K562 (cell line): ENCODE measurements around the gene MXI1. TPM values are rescaled to one million over a fixed set of nuclear protein-coding genes. Genes with fewer than 3 reads are reported as not detected.

ENCODE experiments used
- ATAC-seq: fragments of 200-7000 bp; cut with Tn5 transposase; 3 replicates; pipeline ENCODE4 v1.9.1; 2020; ENCODE audit warnings: moderate library complexity
- BruUV-seq: library from RNA; stranded (reverse); fragments of 400-500 nt; replicated peaks from 2 replicates; lab custom pipeline; 2021; lab: Mats Ljungman, UMichigan
- CTCF ChIA-PET: fragments of 300-600 bp; formaldehyde crosslinking; extraction: SDS; loops from one replicate; lab custom pipeline; 2021; ENCODE audit warnings: low intra/inter-chr PET ratio; lab: Yijun Ruan, JAX
- POLR2A ChIA-PET: fragments of 300-600, 350-650 bp; sonication (Branson Sonifier 250); formaldehyde crosslinking; extraction: SDS; loops from one replicate; lab custom pipeline; 2021; ENCODE audit warnings: antibody characterized with exemption, inconsistent platforms; lab: Yijun Ruan, JAX
- DNase-seq, 4 experiments: peaks; one replicate each; pipeline versions ENCODE4 v3.0.0 to v3.0.0-alpha.2; 2011 to 2018; ENCODE audit warnings: low spot score in 3 of 4, mixed read lengths in 3 of 4; ENCODE audit errors: extremely low read depth in 1 of 4
- FAIRE-seq: peaks from 2 replicates; lab custom pipeline; 2011; peaks lifted over from hg19 to GRCh38; lab: Jason Lieb, UNC
- H2AFZ ChIP-seq: 2 replicates; pipeline ENCODE4 v1.6.0; 2011; ENCODE audit warnings: low read depth, low read length, control low read depth, inconsistent platforms
- H3K27ac ChIP-seq: fragments of 200-600 bp; 3 replicates; pipeline ENCODE4 v1.8.0; 2011; ENCODE audit warnings: low read depth, mild to moderate bottlenecking, control low read depth, inconsistent platforms, low read length, moderate library complexity, mixed read lengths; ENCODE audit errors: extremely low read depth
- H3K27me3 ChIP-seq, 2 experiments: fragments of 300-600 bp in 1 of 2; 2 replicates in 1 of 2; 3 replicates in 1 of 2; pipeline versions ENCODE4 v1.6.0 to v1.8.0; 2011; ENCODE audit warnings: inconsistent platforms in 2 of 2, low read length in 2 of 2, mild to moderate bottlenecking in 1 of 2, mixed read lengths in 1 of 2, moderate library complexity in 1 of 2; ENCODE audit not compliant: control insufficient read depth in 2 of 2, insufficient read depth in 2 of 2
- H3K36me3 ChIP-seq: fragments of 300-600 bp; 3 replicates; pipeline ENCODE4 v1.8.0; 2011; ENCODE audit warnings: mild to moderate bottlenecking, low read length, inconsistent platforms; ENCODE audit not compliant: control insufficient read depth, insufficient read depth
- H3K4me1 ChIP-seq, 2 experiments: fragments of 200-600 bp in 1 of 2; replicated peaks in 1 of 2; 2 replicates in 1 of 2; 3 replicates in 1 of 2; pipeline versions ENCODE4 v1.5.1 to v1.8.0; 2011; ENCODE audit warnings: inconsistent platforms in 2 of 2, low read length in 2 of 2, mild to moderate bottlenecking in 1 of 2, mixed read lengths in 1 of 2, moderate library complexity in 1 of 2; ENCODE audit not compliant: control insufficient read depth in 2 of 2, insufficient read depth in 2 of 2
- H3K4me2 ChIP-seq: 2 replicates; pipeline ENCODE4 v1.6.1; 2011; ENCODE audit warnings: low read length, control low read depth, inconsistent platforms, mixed read lengths; ENCODE audit not compliant: insufficient read depth
- H3K4me3 ChIP-seq: fragments of 200-600 bp; sonication (generic), shearing (Covaris generic); 2 replicates; pipeline ENCODE4 v1.5.1; 2016; ENCODE audit warnings: control low read depth, inconsistent platforms
- H3K79me2 ChIP-seq: fragments of 200-600 bp; 3 replicates; pipeline ENCODE4 v1.8.0; 2011; ENCODE audit warnings: low read length, inconsistent platforms; ENCODE audit not compliant: control insufficient read depth, insufficient read depth
- H3K9ac ChIP-seq, 2 experiments: 2 replicates each; pipeline versions ENCODE4 v1.6.0 to v1.6.1; 2011; ENCODE audit warnings: low read depth in 2 of 2, low read length in 2 of 2, control low read depth in 1 of 2, inconsistent platforms in 1 of 2, mild to moderate bottlenecking in 1 of 2, mixed read lengths in 1 of 2; ENCODE audit not compliant: insufficient read depth in 1 of 2
- H3K9me1 ChIP-seq: one replicate; pipeline ENCODE4 v1.6.0; 2011; ENCODE audit warnings: inconsistent platforms, mild to moderate bottlenecking, low read length, moderate library complexity; ENCODE audit not compliant: control insufficient read depth, insufficient read depth
- H3K9me3 ChIP-seq: replicated peaks from 2 replicates; pipeline ENCODE4 v1.5.1; 2011; ENCODE audit warnings: low read depth, low read length, inconsistent platforms; ENCODE audit not compliant: control insufficient read depth, insufficient read depth
- H4K20me1 ChIP-seq: replicated peaks from 2 replicates; pipeline ENCODE4 v1.6.1; 2011; ENCODE audit warnings: low read length, inconsistent platforms, mixed read lengths; ENCODE audit not compliant: control insufficient read depth, insufficient read depth
- ADNP ChIP-seq: fragments of 200-800 bp; sonication (Bioruptor generic); IDR thresholded peaks from 2 replicates; pipeline ENCODE4 v1.6.1; 2016; ENCODE audit warnings: missing genetic modification characterization, missing compliant biosample characterization
- BDP1 ChIP-seq: IDR thresholded peaks from 3 replicates; pipeline ENCODE4 v1.6.1; 2011; ENCODE audit not compliant: insufficient read length, insufficient read depth
- C11orf30 ChIP-seq: fragments of 450-650 bp; IDR thresholded peaks from 2 replicates; pipeline ENCODE4 v1.6.1; 2016; ENCODE audit warnings: low read depth, mild to moderate bottlenecking
- CBX5 ChIP-seq: IDR thresholded peaks from 2 replicates; pipeline ENCODE4 v1.6.1; 2014; ENCODE audit warnings: low read depth, borderline replicate concordance
- CREM ChIP-seq: IDR thresholded peaks from 2 replicates; pipeline ENCODE4 v1.6.1; 2014; ENCODE audit warnings: antibody characterized with exemption, low read depth
- DEAF1 ChIP-seq: fragments of 450-650 bp; formaldehyde crosslinking; IDR thresholded peaks from 2 replicates; pipeline ENCODE4 v1.4.0; 2020; ENCODE audit warnings: mild to moderate bottlenecking, moderate library complexity
- FOXM1 ChIP-seq, 2 experiments: fragments of 450-650 bp in 1 of 2; sonication (generic) in 1 of 2; formaldehyde crosslinking in 1 of 2; IDR thresholded peaks; 2 replicates each; pipeline versions ENCODE4 v1.6.1 to v1.9.0; 2017 to 2022; ENCODE audit warnings: low read depth in 2 of 2, mild to moderate bottlenecking in 2 of 2, missing genetic modification reagents in 1 of 2, moderate library complexity in 1 of 2
- HDAC3 ChIP-seq: fragments of 450-650 bp; IDR thresholded peaks from 2 replicates; pipeline ENCODE4 v1.6.1; 2018; ENCODE audit warnings: borderline replicate concordance, mild to moderate bottlenecking, moderate library complexity; ENCODE audit not compliant: partially characterized antibody
- HDGF ChIP-seq: fragments of 450-650 bp; IDR thresholded peaks from 2 replicates; pipeline ENCODE4 v1.6.1; 2016
- JUN ChIP-seq, 2 experiments: sonication (generic) in 1 of 2; formaldehyde crosslinking in 1 of 2; IDR thresholded peaks; 2 replicates each; pipeline versions ENCODE4 v1.6.1 to v1.8.0; 2012 to 2022; ENCODE audit warnings: borderline replicate concordance in 2 of 2, mild to moderate bottlenecking in 2 of 2, improper control_type of control experiment in 1 of 2, low read depth in 1 of 2, low read length in 1 of 2, missing genetic modification reagents in 1 of 2
- NEUROD1 ChIP-seq: fragments of 150-350 bp; IDR thresholded peaks from 2 replicates; pipeline ENCODE4 v1.6.1; 2014; ENCODE audit warnings: borderline replicate concordance, low read length, low read depth; ENCODE audit not compliant: partially characterized antibody
- PURB ChIP-seq: sonication (generic); formaldehyde crosslinking; IDR thresholded peaks from 2 replicates; pipeline ENCODE4 v1.9.0; 2021; ENCODE audit warnings: low read depth, mild to moderate bottlenecking, missing genetic modification reagents
- RBM17 ChIP-seq: fragments of 200-400 bp; formaldehyde crosslinking; IDR thresholded peaks from 2 replicates; pipeline ENCODE4 v1.6.1; 2017; ENCODE audit warnings: low read depth, mild to moderate bottlenecking, low read length, borderline replicate concordance
- TARDBP ChIP-seq: fragments of 450-650 bp; IDR thresholded peaks from 2 replicates; pipeline ENCODE4 v1.6.1; 2016
- TFE3 ChIP-seq: fragments of 450-650 bp; formaldehyde crosslinking; IDR thresholded peaks from 2 replicates; pipeline ENCODE4 v1.4.0; 2020; ENCODE audit warnings: mild to moderate bottlenecking, mixed read lengths
- ZBTB1 ChIP-seq: sonication (generic); formaldehyde crosslinking; IDR thresholded peaks from 2 replicates; pipeline ENCODE4 v1.8.1; 2023; ENCODE audit warnings: missing genetic modification reagents, low read depth, mild to moderate bottlenecking, borderline replicate concordance
- ZNF232 ChIP-seq: sonication (generic); formaldehyde crosslinking; IDR thresholded peaks from 2 replicates; pipeline ENCODE4 v1.8.0; 2022; ENCODE audit warnings: mild to moderate bottlenecking, missing genetic modification reagents
- ZNF24 ChIP-seq: fragments of 450-650 bp; IDR thresholded peaks from 2 replicates; pipeline ENCODE4 v1.6.1; 2016
- ZNF263 ChIP-seq: sonication (generic); formaldehyde crosslinking; IDR thresholded peaks from 2 replicates; pipeline ENCODE4 v1.8.0; 2022; ENCODE audit warnings: mild to moderate bottlenecking, missing genetic modification reagents, borderline replicate concordance
- ZNF584 ChIP-seq: fragments of 200-800 bp; sonication (Bioruptor generic); IDR thresholded peaks from 2 replicates; pipeline ENCODE4 v1.6.1; 2016; ENCODE audit warnings: low read depth, mild to moderate bottlenecking, missing genetic modification characterization, missing compliant biosample characterization
- in situ Hi-C: fragments of 300-500 bp; cut with MboI; formaldehyde crosslinking; loops from 4 replicates; pipeline ENCODE4 v1.15.0; 2018; ENCODE audit warnings: inconsistent platforms, mixed read lengths
- intact Hi-C: fragments of 100-400 bp; cut with micrococcal nuclease; formaldehyde crosslinking; loops from 2 replicates; pipeline ENCODE4 v1.14.2; 2022
- polyA plus RNA-seq, 8 experiments: library from polyadenylated mRNA; depleted of rRNA in 4 of 8; stranded (reverse) in 5 of 8; unstranded in 3 of 8; fragments of >200 nt; fragmentation: Nextera tagmentation in 2 of 8; fragmentation: Illumina TruSeq in 1 of 8; extraction: Ambion mirVana in 2 of 8; extraction: Trizol in 1 of 8; gene quantifications; 2 replicates each; pipeline versions ENCODE4 v1.2.1 to v1.2.3, GENCODE V29; 2011 to 2014; ENCODE audit warnings: inconsistent platforms in 1 of 8, missing spikeins in 1 of 8
- total RNA-seq, 7 experiments: library from RNA; depleted of rRNA in 6 of 7; stranded (reverse); fragments of >200 nt in 6 of 7; fragmentation: Illumina TruSeq in 2 of 7; extraction: Trizol in 2 of 7; gene quantifications; 2 replicates each; pipeline versions ENCODE4 v1.2.1 to v1.2.3, GENCODE V29; 2011 to 2021; ENCODE audit warnings: low replicate concordance in 1 of 7
- TF ChIP-seq, protein P1 (sequence below): fragments of 250-450 bp; sonication (Bioruptor Pico); IDR thresholded peaks from 2 replicates; pipeline ENCODE4 v1.4.0; 2020

MXI1 gene
- total and polyA plus RNA-seq, 9 of the 15 experiments (the other 6 are each of a cell fraction or from before 2014, with no cell fraction given) = 9.1 to 23.7 (median 14.8) TPM

DNA sequence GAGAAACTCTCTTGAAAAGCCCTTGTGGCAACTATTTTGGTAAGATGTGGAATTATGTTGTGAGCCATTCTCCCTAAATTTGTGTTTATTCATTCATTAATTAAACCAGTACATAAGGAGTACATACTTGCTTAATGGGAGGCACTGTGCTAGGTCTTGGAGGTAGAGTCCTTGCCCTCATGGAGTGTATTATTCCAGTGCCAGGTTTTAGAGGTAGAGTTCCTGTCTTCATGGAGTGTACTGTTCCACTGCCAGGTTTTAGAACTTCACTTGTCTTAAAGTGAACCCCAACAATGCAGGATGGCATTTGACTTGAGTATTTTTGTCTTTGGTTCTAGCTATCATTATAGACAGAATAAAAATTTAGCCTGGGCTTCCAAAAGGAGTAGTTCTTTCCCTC, 8.8 kb downstream of the MXI1 start:
- no TSS peak for BruUV-seq
- H3K4me1 ChIP-seq = peaks cover 27 to 56% of the 10 kb centered on the region in 2 experiments; a peak in 4 of 5 replicates
- FAIRE-seq (no peak), ATAC-seq (peak; percentile 40), DNase-seq (no peak)
- CTCF ChIA-PET = no interaction called here
- no peak overlapping the region for H3K4me2 ChIP-seq
- no peaks in the 10 kb centered on the region for H3K36me3 ChIP-seq
- H3K27ac ChIP-seq = no peak overlapping the region; the same call in 2 of the 3 replicates
- no peaks in the 10 kb centered on the region for H3K9me3 ChIP-seq
- H3K9me1 ChIP-seq = no peaks in the 10 kb centered on the region
- H4K20me1 ChIP-seq = no peaks in the 10 kb centered on the region
- peaks cover 77% of the 10 kb centered on the region for H3K79me2 ChIP-seq
- in situ Hi-C loops = no loop called here
- POLR2A ChIA-PET = no interaction called here
- H3K4me3 ChIP-seq = no peak overlapping the region
- intact Hi-C loops = no loop called here
- H2AFZ ChIP-seq = no peak overlapping the region
- no peak overlapping the region for H3K9ac ChIP-seq
- no peaks in the 10 kb centered on the region for H3K27me3 ChIP-seq
- TF ChIP-seq FOXM1 (IDR thresholded peaks at IDR 0.05; ENCODE audit: low read depth) (peak; percentile 27; the same call in 1 of the 2 replicates), FOXM1 (CRISPR knock-in tag; IDR thresholded peaks at IDR 0.05; ENCODE audit: low read depth) (no peak), ZNF232 (CRISPR knock-in tag) (no peak), ADNP (no peak), TFE3 (CRISPR knock-in tag) (no peak), C11orf30 (no peak), ZNF263 (CRISPR knock-in tag) (no peak), DEAF1 (CRISPR knock-in tag) (no peak), HDAC3 (peak; percentile 33), TARDBP (no peak), HDGF (no peak), NEUROD1 (peak; percentile 94), ZNF584 (CRISPR knock-in tag) (no peak), ZBTB1 (CRISPR knock-in tag) (no peak), CREM (no peak), JUN (IDR thresholded peaks at IDR 0.05; ENCODE audit: borderline replicate concordance, low read depth, low read length) (no peak), JUN (CRISPR knock-in tag; IDR thresholded peaks at IDR 0.05; ENCODE audit: borderline replicate concordance) (no peak), CBX5 (no peak), PURB (CRISPR knock-in tag) (no peak), ZNF24 (no peak), RBM17 (no peak), BDP1 (no peak)
- TF ChIP-seq, protein P1, sequence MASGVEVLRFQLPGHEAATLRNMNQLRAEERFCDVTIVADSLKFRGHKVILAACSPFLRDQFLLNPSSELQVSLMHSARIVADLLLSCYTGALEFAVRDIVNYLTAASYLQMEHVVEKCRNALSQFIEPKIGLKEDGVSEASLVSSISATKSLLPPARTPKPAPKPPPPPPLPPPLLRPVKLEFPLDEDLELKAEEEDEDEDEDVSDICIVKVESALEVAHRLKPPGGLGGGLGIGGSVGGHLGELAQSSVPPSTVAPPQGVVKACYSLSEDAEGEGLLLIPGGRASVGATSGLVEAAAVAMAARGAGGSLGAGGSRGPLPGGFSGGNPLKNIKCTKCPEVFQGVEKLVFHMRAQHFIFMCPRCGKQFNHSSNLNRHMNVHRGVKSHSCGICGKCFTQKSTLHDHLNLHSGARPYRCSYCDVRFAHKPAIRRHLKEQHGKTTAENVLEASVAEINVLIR = no peak
